Mucosa of descending colon (tissue), 3 donors: ENCODE results near the gene NME7. TPM values are rescaled to one million over a fixed set of nuclear protein-coding genes. Genes with fewer than 3 reads are reported as not detected.

ENCODE experiments used
- ATAC-seq: fragments of 200-7000 bp; cut with Tn5 transposase; one replicate; pipeline ENCODE4 v1.9.1; 2020; ENCODE audit warnings: mild to moderate bottlenecking, moderate library complexity
- DNase-seq, 3 donors: peaks; one replicate each; pipeline ENCODE4 v3.0.0-alpha.2; 2020
- H3K36me3 ChIP-seq: fragments of 200-600 bp; one replicate; pipeline ENCODE4 v1.8.0; 2021; ENCODE audit warnings: low read depth, mild to moderate bottlenecking
- H3K4me1 ChIP-seq: fragments of 200-600 bp; one replicate; pipeline ENCODE4 v1.8.0; 2021; ENCODE audit warnings: low read depth, mild to moderate bottlenecking
- H3K4me3 ChIP-seq: fragments of 200-600 bp; one replicate; pipeline ENCODE4 v1.8.0; 2021; ENCODE audit warnings: mild to moderate bottlenecking
- H3K9me3 ChIP-seq: fragments of 200-600 bp; one replicate; pipeline ENCODE4 v1.8.0; 2021; ENCODE audit warnings: mild to moderate bottlenecking
- intact Hi-C, 2 donors: fragments of 100-400 bp; cut with DNase I in 1 of 2; cut with micrococcal nuclease in 1 of 2; formaldehyde crosslinking; loops; one replicate each; pipeline versions ENCODE4 v1.11.0 to v1.11.1; 2022; cut with DNase I, micrococcal nuclease
- total RNA-seq, 3 donors: library from RNA; stranded (reverse); fragmentation: NEBNext Ultra II Directional in 2 of 3; extraction: Animal tissue kit (Norgen Biotek cat#: 25700) in 2 of 3; gene quantifications; one replicate each; pipeline versions ENCODE4 v1.2.1 to v1.2.4, GENCODE V29; 2021 to 2023
- TF ChIP-seq, protein P1 (sequence below): fragments of 200-600 bp; IDR thresholded peaks from one replicate; pipeline ENCODE4 v1.8.0; 2022; ENCODE audit warnings: antibody characterized with exemption, mild to moderate bottlenecking
- donor health status: DM: no; HTN: no; CAD: no; lungs with moderate emphysema.
- donor health status: DM: no; HTN: no; CAD: no.
- donor health status: DM: no; HTN: yes; CAD: no.

NME7 gene
- total RNA-seq, 3 donors from 2014 or later = 6.4 to 15.6 (median 7.2) TPM

GRCh38 chr1:169327875-169328274 lies 39.7 kb downstream of the NME7 start:
- H3K4me1 ChIP-seq = no peaks in the 10 kb centered on the region
- TF ChIP-seq, protein P1, sequence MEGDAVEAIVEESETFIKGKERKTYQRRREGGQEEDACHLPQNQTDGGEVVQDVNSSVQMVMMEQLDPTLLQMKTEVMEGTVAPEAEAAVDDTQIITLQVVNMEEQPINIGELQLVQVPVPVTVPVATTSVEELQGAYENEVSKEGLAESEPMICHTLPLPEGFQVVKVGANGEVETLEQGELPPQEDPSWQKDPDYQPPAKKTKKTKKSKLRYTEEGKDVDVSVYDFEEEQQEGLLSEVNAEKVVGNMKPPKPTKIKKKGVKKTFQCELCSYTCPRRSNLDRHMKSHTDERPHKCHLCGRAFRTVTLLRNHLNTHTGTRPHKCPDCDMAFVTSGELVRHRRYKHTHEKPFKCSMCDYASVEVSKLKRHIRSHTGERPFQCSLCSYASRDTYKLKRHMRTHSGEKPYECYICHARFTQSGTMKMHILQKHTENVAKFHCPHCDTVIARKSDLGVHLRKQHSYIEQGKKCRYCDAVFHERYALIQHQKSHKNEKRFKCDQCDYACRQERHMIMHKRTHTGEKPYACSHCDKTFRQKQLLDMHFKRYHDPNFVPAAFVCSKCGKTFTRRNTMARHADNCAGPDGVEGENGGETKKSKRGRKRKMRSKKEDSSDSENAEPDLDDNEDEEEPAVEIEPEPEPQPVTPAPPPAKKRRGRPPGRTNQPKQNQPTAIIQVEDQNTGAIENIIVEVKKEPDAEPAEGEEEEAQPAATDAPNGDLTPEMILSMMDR = no peak

GRCh38 chr1:169326956-169327268 lies 40.7 kb downstream of the NME7 start:
- Histone ChIP-seq H3K4me3 (no peak overlapping the region), H3K9me3 (peaks cover 6% of the 10 kb centered on the region), H3K4me1 (no peaks in the 10 kb centered on the region), H3K36me3 (no peaks in the 10 kb centered on the region)
- ATAC-seq = no peak
- intact Hi-C loops = no loop called here
- TF ChIP-seq, protein P1 = no peak
- no peak for DNase-seq

More at GRCh38 chr1:169327875-169328274, 39.7 kb downstream of the NME7 start:
- H3K4me3 ChIP-seq = no peak overlapping the region
- intact Hi-C loops = no loop called here
- H3K9me3 ChIP-seq = peaks cover 6% of the 10 kb centered on the region
- no peak for ATAC-seq
- no peak for DNase-seq
- no peaks in the 10 kb centered on the region for H3K36me3 ChIP-seq

DNA sequence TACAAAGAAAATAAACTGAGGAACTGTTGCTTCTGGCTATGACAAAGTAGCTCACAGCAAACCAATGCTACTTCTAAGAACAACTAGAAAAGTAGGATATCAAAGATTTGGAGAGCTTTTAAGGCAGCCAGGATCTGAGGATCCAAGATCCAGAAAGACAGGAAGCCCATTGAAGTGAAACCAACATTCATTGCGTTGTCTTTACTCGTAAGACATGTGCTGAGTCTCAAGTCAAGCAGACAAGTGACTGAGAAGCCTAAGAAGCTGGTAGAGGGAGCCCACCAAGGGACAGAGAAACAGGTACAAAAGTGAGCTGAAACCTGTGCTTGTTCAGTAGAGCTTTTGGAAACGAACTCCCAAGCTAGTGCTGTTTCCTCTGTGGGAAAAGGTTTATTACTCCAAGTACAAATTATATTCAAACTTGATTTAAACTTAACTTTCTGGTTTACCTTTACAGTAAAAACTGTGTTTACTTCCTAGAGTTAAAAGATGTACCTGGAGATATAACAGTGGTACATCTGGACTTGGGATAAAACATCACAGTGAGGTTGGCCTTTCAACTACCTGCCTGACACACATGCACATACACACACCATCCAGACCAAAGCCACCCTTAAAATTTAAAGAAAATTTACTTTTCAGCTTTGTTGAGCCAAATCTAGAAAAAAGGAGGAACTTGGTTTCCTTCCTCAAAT lies 41.2 kb downstream of the NME7 start:
- peaks cover 6% of the 10 kb centered on the region for H3K9me3 ChIP-seq
- H3K4me1 ChIP-seq = no peaks in the 10 kb centered on the region
- intact Hi-C loops = no loop called here
- H3K4me3 ChIP-seq = no peak overlapping the region
- H3K36me3 ChIP-seq = no peaks in the 10 kb centered on the region
- no peak for DNase-seq
- TF ChIP-seq, protein P1 = no peak
- no peak for ATAC-seq

GRCh38 chr1:169325117-169325516 lies 42.5 kb downstream of the NME7 start:
- Histone ChIP-seq H3K9me3 (no peaks in the 10 kb centered on the region), H3K4me3 (no peak overlapping the region), H3K36me3 (no peaks in the 10 kb centered on the region), H3K4me1 (no peaks in the 10 kb centered on the region)
- ATAC-seq (no peak), DNase-seq (no peak)
- intact Hi-C loops = no loop called here
- TF ChIP-seq, protein P1 = no peak

GRCh38 chr1:169322138-169322537 lies 45.5 kb downstream of the NME7 start:
- Histone ChIP-seq H3K9me3 (no peaks in the 10 kb centered on the region), H3K4me3 (no peak overlapping the region), H3K4me1 (no peaks in the 10 kb centered on the region), H3K36me3 (no peaks in the 10 kb centered on the region)
- ATAC-seq = no peak
- DNase-seq = no peak
- intact Hi-C loops = no loop called here
- TF ChIP-seq, protein P1 = no peak

DNA sequence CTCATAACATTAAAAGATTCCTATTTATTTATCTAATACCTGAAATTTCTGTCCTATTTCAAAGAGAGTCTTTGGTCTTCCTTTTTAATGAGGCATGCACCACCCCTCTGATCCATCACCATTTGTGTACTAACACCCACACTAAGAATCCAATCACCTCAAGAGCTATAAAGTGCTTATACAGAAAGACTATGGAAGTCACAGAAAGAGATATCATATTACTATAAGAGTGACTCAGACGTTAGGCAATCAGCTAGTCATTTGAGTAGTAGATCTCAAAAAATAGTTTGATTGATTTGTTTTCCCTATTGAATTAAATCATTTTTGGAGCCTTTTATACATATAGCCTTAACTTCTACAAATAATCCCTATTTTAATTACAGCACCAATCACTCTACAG lies 46.1 kb downstream of the NME7 start:
- DNase-seq = no peak
- intact Hi-C loops = no loop called here
- Histone ChIP-seq H3K4me1 (no peaks in the 10 kb centered on the region), H3K4me3 (no peak overlapping the region), H3K9me3 (no peaks in the 10 kb centered on the region), H3K36me3 (no peaks in the 10 kb centered on the region)
- TF ChIP-seq, protein P1 = no peak
- no peak for ATAC-seq
